ENCODE measurements around the gene DCAF6.
"Not testable (repeated sequence)": the region's sequence is repeated elsewhere in the genome, so short reads cannot be mapped to it uniquely, and the experiment has no call there.

Gene DCAF6, protein sequence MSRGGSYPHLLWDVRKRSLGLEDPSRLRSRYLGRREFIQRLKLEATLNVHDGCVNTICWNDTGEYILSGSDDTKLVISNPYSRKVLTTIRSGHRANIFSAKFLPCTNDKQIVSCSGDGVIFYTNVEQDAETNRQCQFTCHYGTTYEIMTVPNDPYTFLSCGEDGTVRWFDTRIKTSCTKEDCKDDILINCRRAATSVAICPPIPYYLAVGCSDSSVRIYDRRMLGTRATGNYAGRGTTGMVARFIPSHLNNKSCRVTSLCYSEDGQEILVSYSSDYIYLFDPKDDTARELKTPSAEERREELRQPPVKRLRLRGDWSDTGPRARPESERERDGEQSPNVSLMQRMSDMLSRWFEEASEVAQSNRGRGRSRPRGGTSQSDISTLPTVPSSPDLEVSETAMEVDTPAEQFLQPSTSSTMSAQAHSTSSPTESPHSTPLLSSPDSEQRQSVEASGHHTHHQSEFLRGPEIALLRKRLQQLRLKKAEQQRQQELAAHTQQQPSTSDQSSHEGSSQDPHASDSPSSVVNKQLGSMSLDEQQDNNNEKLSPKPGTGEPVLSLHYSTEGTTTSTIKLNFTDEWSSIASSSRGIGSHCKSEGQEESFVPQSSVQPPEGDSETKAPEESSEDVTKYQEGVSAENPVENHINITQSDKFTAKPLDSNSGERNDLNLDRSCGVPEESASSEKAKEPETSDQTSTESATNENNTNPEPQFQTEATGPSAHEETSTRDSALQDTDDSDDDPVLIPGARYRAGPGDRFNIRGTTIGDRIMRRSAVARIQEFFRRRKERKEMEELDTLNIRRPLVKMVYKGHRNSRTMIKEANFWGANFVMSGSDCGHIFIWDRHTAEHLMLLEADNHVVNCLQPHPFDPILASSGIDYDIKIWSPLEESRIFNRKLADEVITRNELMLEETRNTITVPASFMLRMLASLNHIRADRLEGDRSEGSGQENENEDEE

DNA sequence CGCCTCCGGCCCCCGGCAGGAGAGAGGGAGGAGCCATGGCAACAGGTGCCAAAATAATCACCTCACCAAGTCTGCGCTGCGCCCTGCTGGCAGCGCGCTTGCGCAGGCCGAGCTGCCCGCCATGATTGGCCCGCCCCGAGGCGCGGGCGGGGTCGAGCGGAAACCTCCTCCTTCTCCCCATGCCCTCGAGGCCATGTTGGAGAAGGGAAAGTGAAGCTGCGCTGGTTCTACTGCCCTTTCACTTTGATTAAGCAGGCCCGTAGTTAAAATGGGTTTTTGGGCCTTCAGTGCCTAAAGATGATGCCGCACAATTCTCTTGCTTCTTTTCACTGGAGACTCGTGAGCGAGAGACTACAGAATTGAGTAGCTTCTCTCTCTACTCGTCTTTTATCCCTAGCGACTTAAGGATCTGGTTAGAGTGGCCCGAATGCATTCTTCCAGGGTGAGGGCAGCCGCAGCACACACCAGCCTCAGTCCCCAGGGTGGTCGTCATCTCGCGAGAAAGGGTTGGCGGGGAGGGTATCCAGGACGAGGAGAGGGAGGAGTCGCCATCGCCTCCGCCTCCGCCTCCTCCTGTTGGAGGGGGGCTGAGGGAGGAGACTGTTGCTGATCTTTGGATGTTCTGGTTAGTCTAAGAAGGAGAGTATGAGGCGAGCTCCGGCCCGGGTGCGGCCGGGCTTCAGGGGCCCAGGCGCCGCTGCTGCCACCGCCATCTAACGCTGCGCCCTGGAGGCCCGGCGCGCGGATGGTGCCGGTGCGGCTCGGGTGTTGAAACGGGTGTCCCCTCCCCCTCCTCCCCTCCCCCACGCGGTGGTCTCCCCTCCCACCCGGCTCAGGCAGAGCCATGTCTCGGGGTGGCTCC lies at the start of gene DCAF6:
DCAF6 (plus strand) TSS at position 616 of the 862 bp plus-strand sequence; CDS start at position 845, 229 bp downstream.
- peak; percentile 93 to 97 for DNase-seq

DNA sequence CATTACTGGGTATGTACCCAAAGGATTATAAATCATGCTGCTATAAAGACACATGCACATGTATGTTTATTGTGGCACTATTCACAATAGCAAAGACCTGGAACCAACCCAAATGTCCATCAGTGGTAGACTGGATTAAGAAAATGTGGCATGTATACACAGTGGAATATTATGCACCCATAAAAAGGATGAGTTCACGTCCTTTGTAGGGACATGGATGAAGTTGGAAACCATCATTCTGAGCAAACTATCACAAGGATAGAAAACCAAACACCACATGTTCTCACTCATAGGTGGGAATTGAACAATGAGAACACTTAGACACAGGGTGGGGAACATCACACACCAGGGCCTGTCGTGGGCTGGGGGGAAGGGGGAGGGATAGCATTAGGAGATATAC lies 49.3 kb upstream of the DCAF6 start:
- not testable (repeated sequence) for DNase-seq

DNA sequence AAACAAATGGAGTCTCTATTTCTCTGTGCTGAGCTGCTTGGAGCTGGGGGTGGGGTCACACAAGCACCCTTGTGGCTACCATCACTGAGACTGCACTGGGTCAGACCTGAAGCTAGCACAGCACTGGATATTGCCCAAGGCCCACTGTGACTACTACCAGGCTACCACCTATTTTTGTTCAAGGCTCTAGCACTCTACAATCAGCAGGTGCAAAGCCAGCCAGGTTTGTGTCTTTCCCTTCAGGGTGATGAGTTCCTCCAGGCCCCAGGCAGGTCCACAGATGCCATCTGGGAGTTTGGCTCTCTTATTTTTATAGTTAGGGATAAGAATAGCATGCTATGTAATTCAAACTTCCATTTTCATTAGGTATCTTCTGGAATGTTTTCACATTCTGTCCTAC lies 46.1 kb upstream of the DCAF6 start:
- DNase-seq = no peak

DNA sequence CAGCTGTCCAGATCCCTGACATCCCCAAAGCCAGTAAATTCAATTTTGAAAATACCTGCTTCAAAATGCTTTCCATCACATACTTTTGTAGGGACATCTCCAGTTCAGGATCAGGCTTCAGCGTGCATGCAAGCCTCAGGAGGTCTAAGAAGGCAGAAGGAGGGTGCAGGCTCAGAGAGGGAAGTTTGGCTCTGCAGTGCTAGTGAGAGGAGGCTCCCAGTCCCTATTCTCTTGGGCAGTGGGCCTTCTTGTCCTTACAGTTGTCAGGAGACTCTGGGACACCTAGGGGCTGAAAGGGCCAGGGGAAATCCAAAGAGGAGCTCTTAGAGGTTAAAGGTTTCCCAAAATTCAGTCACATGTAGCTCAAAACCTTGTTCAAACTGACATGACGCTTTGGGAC lies 42.7 kb upstream of the DCAF6 start:
- no peak for DNase-seq

DNA sequence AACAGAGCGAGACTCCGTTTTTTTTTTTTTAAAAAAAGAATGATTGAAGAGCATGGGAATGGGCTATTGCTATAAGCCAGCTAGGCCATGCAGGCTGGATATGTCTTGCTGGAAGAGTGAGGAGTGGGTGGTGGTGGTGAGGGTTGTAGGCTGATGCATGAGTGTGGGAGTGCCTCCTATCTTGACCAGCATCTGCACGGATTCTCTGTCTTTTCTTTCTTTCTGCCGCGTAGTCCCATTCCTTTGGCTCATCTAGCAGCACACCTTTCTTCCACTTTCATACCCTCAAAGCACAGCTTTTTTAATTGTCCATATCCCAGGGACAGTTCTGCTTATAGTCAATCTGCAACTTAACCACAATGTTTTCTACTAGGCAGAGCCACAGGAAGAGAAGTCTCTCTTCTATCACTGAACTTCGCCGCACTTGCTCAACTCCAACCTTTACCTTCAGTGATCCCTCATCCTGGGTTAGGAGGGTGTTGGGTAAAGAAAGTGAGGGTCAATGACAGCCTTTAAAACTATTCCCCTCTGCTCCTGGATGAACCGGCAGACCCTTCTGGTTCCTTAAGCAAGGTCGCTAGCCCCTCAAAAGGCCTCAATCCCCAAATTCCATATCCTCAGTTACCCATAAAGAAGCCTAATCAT lies 37.8 kb upstream of the DCAF6 start:
- no peak for DNase-seq

DNA sequence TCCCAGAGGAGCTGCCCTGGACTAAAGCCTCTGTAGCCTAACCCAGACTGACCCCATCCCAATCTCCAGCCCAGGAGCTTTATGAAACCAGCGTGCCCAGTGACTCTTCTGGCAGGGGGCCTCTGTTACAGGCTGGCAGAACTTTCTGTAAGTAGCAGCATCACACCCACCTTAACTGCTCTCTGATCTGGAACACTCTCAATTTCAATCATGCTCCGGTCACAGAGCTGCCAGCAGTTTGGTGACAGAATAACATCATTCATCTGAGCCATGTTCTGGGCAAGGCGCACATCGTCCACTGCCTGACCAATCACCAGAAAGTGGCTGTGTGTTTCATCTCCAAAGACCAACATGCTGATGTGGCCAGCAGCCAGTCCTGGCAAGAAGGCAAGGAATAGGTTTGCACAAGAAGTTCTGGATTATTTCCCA lies 37.2 kb upstream of the DCAF6 start:
- no peak for DNase-seq

DNA sequence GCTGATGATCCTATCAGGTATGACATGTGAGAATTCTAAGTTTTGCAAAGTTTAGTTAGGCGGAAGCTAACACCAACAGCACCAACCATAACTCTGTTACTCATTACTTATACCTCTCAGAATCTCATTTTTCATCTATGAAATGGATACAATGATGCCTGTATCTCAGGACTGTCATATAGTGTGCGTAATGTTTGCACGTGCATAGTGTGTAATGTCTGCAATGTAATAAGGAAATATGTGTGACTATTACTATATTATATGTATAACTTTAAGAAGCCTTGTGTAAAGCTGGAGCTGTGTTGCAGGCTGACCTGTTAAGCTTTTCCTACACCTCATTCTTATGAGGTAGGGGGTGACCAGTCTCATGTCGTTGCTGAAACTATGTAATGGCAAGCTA lies 35.6 kb upstream of the DCAF6 start:
- no peak for DNase-seq

DNA sequence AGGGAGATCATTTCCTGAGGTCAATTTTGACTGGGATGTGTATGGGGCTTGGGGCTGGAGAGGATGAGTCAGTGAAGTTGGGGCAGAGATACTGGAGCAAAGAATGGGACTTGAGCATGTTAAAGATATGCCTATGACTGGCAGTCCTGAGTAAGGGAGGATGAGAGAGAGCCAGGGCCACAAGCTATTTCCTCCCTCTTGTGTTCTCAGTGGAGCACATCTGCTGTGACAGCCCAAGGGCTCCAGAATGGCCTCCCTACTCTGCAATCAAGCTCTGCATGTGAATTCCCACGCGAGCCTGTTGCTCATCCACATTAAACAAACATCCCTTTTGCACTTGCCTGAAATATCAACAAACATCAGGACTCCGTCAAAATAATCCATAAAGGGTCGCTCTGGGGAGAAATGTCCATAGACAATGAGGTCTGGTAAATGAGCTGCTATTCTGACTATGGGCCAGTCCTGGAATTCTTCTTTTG lies 31.8 kb upstream of the DCAF6 start:
- peak in 1 of 2 experiments; percentile 5 for DNase-seq

DNA sequence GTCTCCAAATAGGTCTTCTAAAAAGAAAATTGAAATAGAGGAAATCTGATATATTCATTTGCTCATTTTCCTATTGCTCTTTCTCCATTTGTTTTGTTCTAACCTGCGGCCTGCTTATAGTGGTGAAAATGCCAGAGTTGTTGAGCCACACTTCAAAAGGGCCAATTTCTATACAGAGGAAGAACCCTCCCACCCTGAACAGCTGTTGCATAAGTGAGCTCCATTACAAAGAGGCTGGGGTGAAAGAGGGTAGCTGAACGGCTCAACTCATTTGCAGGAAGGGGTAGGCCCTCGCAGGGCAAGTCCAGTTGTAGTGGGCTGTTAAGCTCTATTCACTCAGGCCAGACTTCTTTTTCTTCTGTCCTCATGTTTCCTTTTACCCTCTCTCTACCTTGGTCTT lies 31.3 kb upstream of the DCAF6 start:
- DNase-seq = peak; percentile 10 to 63

DNA sequence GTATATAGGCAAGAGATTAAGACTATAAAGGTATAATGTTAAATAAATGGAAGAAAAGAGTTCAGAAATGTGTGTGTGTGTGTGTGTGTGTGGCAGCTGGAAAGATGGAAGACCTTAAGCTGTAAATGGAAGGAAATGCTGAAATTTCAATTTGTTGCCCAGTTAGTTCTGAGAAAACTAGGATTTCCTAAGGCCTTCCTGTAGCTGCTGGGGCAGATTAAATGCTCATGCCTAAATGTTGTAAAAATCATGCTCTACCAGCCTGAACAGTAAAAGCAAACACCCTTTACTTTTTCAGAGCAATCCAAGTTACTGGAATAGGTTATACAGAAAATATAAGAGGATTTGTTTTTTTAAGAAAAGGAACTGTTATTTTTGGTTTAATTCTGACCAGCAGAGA lies 30.8 kb upstream of the DCAF6 start:
- DNase-seq = no peak

DNA sequence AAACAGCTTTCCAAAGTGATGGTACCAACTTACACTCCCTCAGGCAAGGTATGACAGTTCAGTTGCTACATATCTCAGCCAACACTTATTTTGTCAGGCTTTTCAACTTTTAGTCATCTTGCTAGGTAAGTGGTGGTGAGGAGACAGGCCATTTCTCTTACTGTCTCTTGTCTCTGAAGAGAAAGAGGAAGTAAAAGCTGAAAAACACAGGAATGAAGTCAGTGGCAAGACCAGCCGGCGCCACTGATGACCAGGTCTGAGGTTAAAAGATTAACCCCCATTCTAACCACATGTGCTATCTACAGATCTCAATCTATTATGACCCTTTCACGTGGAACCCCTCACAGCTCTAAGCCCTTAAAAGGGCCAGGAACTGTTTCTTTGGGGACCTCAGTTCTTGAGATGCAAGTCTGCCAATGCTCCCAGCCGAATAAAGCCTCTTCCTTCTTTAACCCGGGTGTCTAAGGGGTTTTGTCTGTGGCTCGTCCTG lies 26.7 kb upstream of the DCAF6 start:
- DNase-seq = no peak

DNA sequence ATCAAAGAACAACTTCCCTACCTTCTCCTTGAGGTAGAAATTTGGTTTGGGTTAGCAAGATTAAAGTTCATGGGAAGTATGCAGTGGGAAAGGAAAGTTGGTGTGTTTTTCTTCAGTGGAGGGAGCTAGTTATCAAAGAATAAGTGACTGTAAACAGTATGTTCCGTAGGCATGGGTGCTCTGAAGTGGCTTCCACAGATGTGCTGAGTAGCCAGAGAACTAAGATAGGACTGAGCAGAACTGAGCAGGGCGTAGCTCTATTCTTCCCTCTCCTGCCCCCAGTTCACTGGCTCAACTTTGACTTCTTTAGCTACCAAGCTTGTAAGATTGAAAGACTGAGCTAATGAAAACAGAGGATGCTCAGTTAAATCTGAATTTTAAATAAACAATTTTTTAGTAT lies 26.0 kb upstream of the DCAF6 start:
- no peak for DNase-seq

DNA sequence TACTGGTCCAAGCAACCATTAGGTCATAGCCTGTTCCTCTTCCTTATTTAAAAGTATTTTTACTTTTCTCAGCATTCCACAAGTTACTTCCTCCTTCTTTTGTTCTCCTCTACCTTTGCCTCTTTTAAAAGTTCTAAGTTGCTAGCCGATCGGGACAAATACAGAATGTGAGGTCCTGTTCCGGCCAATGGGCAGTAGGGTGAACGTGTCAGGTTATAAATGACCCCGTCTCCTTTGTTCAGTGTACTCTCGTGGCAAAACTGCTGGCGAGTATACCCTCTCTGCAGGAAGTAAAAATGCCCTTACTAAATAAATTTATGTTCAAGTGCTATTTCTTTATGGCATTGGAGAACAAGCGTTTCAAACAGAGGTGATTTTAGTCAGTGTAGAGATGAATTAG lies 25.1 kb upstream of the DCAF6 start:
- no peak for DNase-seq

DNA sequence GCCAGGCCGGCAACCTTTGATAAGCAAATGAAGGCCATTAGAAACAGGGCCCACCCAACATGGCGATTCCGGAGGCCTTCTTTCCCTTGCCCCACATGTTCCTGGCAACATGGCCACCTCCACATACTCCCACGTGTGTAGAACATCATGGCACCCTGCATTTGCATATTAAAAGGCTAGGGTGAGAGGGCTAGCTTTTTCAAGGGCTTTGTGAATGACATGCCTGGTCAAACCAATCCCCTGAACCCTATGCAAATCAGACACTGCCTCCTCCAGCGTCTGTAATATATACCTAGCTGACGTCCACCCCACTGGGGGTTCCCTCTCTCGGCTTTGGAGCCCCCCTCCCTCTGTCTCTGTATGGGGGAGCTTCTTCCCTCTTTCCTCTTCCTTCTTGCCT lies 24.2 kb upstream of the DCAF6 start:
- DNase-seq = no peak

DNA sequence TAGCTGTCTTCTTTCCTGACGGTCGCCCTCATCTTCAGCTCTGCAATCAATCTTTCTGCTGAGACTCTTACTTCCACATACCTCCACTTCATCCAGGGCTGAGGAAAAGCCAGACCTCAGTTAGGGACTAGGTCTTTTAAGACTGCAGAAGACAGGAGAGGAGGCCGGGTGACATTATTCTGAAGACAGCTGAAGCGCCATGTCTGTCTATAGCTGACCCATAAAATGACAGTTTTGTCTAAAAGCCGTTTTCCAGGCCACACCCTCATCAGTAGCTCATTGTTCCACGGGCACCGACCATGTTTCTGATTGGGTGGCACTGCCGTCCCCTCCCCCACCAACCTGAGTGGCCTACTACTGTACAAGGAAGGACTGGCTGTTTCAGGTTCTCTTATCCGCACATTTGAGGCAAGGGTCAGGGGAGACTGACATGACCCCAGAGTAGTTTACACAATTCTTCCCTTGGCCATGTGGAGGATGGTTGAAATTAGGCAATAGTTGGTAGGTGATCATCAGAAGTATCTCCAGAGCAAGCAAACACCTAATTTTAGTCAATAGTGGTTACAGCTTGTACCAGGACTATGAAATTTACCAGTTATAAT lies 22.5 kb upstream of the DCAF6 start, which contains the start of gene ADCY10:
ADCY10 (minus strand) TSS at position 240 of the 602 bp plus-strand sequence. CDS start 8,994 bp downstream, outside the sequence.
- no peak for DNase-seq

DNA sequence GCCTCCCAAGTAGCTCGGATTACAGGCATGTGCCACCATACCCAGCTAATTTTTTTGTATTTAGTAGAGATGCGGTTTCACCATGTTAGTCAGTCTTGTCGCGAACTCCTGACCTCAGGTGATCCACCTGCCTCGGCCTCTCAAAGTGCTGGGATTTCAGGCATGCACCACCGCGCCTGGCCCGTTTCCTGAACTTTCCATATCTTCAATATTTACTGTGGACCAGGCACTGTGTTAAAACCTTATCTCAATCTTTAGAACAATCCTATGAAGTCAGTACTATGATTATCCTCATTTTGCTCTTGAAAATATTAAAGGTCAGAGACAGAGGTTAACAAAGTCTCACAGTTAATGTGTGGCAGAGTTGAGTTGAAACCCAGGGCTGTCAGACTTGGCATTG lies 20.9 kb upstream of the DCAF6 start:
- no peak for DNase-seq

DNA sequence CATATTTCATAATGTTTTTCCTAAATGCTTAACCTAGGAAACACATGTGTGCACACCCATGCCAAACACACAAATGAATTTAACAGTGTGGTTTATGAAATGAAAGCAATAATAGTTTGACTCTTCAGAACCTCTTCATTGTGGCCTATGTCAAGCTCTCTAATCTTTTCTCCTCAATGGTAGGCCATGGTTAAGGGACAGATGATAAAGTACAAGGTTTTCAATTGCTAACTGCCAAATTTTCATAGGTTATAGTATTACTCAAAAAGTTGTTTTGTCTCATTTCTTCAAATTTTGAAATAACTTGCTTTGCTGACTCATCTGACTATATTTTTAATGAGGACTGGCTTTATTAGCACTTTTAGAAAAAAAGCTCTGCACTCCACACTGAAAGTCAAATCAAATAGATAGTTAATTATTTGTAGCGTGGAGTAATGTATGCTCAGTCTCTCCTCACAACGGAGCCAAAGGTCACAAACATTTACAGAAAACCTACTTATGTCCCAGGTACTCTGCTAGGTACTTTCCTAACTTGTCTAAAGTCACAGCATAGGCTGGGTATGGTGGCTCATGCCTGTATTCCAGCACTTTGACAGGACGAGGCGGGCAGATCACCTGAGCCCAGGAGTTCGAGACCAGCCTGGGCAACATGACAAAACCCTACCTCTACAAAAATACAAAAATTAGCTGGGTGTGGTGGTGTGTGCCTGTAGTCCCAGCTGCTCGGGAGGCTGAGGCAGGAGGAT lies 19.5 kb upstream of the DCAF6 start:
- DNase-seq = no peak

DNA sequence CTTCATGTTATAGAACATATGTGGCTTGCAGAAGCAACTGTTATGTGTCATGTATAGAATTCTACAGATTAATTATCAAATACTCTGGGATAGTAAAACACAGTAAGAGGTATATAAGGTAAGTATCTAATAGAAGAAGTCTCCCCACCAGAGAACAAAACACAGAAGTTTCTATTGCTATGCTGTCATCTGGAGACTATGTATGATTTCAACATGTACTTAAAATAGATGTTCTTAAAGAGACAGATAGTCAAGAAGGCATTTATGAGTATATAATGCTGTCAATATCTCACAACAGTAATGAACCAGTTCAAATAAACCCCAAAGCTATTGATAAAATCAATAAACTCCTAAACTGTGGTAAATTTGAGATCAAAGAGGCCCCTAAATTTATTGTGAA lies 14.5 kb upstream of the DCAF6 start:
- no peak for DNase-seq

DNA sequence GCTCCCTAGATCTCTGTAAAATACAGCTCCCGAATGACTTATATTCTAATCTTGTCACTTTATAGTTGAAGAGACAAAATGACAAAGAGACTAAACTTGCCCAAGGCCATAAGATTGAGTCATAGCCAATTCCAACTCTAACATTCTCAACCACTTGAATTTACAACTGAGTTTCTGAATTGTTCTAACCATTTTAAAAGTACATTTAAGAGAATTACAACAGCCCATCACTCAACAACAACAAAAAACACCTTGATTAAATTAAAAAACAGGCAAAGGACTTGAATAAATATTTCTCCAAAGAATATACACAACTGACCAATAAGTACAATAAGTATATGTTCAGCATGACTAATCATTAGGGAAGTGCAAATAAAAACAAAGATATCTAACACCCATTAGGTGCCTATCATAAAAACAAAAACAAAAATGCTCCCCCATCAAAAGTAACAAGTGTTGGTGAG lies 13.8 kb upstream of the DCAF6 start:
- no peak for DNase-seq

DNA sequence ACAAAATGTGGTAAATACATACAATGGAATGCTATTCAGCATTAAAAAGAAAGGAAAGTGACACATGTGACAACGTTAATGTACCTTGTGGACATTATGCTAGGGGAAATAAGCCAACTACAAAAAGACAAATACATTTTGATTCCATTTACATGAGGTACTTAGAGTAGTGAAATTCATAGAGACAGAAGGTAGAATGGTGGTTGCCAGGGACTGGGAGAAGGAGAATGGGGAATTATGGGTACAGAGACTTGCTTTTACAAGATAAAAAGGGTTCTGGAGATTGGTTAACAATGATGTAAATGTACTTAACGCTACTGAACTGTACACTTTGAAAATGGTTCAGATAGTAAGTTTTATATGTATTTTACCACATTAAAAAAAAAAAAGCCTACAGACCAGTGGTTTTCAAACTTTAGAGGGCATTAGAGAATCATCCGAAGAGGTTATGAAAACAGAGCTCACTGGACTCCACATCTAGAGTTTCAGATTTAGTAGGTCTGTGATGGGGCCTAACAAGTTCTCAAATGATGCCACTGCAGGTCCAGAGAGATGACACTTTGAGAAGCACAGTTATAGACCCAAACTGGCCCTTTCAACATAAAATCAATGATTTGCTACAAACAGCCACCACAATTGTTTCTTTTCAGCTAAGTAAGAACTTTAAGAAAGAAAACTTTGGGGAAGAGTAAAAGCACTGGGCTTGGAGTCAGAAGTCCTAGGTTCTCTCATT lies 13.0 kb upstream of the DCAF6 start:
- no peak for DNase-seq
